Stimulated activated CD4-positive, alpha-beta T cell treated with anti-CD3 and anti-CD28 coated beads, TNF-alpha, amount 100 ng/mL, for 48 hours (primary cell): ENCODE results near the gene TMTC2.

Experiments
- DNase-seq, 3 donors: peaks; one replicate each; pipeline ENCODE4 v3.0.0-alpha.2; 2020; ENCODE audit warnings: low read depth in 3 of 3

The TMTC2 gene

DNA sequence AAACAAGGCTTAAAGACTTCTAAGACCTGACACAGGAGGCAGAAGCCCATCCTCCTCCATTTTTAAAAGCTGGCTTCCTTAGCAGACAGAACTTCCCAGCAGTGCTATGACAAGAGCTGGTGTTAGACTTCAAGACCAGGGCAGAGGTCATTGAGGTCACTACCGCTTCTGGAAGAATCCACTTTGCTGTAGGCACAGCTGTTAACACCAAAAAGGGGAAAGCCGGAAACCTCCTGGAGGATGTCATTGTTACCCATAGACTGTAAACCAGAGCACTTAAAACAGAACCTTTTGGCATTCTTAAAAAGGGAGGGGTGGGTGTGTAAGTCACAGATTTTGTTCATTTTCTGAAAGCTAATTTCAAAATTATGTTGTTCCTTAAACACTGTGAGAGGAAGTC, 445.7 kb downstream of the TMTC2 start:
- DNase-seq: no peak

DNA sequence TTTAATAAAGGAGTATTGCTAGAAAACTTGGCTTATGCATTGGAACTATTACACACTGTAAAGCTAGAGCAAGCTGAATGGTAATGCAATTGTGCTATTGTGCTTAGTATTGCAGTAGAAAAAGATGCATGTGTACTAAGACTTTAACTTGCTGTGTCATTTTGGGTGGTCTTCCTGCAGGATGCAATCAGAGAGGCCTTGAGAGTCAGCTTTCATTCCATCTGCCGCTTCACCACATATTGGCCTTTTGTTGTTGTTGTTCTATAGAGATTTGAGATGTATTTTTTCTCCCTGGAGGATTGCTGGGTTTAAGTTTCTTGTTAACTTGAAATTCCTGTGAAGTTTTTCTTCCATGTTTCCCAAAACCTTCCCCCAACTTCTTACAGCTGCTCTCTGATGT, 449.7 kb downstream of the TMTC2 start:
- no peak for DNase-seq

DNA sequence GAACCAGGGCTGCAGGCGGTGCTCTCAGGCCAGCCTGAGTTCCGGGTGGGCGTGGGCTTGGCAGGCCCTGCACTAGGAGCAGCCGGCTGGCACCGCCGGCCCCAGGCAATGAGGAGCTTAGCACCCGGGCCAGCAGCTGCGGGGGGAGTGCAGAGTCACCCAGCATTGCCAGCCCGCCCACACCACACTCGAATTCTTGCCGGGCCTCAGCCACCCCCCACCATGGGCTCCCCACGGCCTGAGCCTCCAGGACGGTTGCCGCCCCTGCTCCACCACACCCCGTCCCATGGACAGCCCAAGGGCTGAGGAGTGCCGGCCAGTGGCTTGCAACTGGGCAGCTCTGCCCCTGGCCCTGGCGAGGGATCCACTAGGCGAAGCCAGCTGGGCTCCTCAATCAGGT, 453.4 kb downstream of the TMTC2 start:
- DNase-seq: no peak

DNA sequence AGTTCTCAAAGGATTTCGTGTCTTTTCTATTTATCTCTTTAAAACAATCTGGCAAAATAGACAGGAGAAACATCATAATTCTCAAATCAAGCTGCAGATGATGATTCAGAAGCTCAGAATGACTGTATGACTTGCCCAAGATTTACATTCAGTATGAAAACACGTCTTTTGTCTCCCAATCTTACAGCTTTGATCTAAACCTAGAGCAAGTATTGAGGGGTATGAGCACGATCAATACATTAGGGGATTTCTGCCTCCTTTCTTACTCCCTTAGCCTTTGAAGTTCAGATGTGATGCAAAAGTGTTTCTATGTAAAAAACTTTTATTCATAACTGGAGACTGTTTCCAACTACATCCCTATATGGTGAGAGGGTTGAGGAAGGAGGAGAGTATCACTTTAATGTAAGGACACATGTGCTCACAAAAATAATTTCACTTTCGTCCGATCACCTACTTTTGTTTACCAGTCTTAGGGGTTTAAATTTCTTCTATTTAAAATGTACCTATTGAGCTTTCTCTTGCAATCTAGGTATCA, 454.8 kb downstream of the TMTC2 start:
- no peak for DNase-seq

DNA sequence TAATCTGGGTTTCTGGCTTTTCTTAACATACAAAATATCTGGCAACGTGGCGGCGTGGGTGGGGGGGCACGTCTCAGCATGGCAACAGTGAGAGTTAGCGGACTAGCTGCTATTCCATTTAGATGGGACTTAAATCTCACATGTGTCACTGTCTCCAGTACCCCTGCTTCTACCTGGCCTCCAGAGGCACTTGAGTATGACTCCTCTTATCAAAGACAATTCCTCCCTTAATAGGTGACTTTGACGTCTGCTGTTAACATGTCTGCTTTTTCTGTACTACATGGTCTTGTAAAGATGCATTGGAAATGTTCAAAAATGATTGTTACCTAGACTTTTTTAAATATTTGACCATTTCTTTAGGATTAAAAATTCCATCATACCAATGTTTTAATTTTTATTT, 456.2 kb downstream of the TMTC2 start:
- no peak for DNase-seq

DNA sequence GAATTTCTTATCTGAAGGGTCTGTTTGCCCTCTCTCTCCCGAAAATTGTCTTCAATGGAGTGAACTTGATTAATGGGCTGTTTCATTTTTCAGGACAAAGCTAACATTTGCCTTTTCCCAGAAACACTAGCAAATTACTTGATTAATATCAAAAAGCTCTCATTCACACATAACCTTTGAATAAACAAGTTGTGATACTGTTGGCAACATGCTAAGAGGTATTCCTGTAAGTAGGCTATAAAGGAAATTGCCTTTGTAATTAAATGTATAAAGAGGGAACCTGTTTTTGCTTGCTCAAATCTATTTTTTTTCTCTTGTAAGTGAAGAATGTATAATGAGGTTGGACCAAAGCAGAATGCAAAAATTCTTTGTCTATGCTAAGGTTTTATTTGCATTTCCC, 457.2 kb downstream of the TMTC2 start:
- no peak for DNase-seq

DNA sequence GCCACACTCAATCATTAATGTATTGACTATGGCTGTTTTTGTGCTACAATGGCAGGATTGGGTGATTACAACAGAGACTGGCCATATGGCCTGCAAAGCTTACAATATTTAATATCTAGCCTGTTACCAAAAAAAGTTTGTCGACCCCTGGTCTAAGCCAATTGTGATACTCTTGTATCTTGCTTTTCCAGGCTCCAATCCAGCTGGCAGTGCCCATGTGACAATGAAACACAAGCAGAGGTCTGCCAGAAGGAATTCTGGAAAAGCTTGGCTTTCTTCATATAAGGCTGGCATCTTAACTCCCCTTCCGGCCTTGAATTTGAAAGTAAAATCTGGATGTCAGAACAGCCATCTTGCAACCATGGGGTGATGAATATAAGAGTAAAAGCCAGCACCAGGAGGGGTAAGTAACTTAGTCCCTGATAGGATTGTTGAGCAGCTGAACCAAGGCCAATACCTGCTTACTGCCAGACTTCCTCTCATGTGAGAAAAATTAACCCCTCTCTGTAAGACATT, 458.7 kb downstream of the TMTC2 start:
- DNase-seq: no peak

DNA sequence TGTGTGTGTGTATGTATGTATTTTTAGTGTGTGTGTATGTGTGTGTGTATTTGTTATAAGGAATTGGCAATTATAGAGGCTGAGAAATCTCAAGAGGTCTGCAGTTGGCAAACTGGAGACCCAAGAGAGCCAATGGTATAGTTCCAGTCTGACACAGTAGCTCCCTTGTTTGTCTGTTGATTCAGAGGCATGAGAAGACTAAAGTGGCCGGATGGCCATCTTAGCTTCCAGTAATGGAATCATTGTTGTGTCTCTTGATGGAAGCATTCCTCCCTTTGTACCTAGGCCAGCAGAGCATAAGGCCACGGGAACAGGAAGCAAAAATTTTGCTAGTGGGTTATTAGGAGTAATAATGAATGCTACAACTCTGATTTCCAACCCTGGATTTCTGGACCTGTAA, 460.6 kb downstream of the TMTC2 start:
- no peak for DNase-seq

DNA sequence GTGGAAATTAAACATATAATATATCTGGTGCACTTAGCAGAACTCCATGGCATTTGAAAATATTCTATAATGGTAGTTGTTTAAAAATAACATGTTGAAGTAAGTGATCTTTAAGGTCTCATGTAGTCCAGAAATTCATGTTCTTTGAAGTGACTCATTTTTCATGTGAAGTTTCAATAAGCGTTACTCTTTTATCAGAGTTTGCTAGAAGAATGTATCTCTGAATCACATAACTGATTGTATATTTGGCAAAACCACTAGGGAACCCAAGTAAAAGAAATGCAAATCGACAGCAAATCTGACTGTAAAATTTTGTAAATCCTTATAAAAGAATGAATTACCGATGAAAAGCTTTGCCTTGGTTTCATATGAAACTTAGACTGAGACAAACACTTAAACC, 463.3 kb downstream of the TMTC2 start:
- DNase-seq: no peak

DNA sequence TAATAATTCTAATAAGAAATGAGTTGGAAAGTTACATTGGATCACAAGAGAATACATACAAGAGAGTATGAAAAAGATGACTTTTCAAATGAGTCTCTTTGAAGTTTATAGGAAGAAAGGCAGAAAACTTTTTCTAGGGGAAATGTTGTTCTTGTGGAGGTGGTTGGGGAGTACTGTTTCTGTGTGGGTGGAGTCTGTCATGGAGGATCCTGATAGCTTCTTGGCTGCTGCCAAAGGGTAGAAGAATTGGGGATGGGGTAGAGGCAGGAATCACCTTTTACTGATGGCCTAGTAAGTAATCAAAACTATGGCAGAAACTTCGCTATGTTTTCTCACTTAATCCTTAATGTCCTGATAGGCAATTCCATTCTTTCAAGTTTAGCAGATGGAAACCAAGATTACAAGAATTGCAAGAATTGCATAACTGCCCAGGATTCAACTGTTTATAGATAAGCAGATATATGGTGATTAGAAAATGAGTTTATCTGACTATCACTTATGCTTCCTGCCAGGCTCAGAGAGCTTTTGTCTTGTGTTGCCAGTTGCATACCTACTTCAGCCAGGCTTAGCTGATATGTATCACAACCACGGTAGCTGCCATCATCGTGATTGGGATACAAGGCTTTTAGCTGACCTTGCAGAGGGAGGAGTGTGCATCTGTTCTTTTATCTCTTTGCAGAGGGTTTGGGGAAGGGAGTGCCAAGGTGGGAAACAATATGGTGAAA, 463.9 kb downstream of the TMTC2 start:
- DNase-seq: no peak

DNA sequence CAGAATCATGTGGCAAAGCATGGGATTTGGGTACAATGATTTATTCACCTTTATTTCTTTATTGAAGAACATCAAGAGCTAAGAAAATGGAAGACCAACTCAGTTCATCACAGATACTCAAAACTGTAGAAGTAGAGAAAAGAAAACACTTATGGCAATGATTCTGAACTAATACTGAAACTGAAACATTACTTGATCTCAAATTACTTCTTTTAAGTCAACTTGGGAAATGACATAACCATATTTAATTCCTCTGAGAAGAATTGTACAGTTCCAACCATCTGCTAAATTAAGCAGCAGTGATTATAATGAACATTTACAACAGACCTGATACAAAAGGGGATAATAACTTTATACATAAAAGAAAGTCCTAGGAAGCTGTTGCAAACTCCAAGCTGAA, 466.5 kb downstream of the TMTC2 start:
- no peak for DNase-seq

DNA sequence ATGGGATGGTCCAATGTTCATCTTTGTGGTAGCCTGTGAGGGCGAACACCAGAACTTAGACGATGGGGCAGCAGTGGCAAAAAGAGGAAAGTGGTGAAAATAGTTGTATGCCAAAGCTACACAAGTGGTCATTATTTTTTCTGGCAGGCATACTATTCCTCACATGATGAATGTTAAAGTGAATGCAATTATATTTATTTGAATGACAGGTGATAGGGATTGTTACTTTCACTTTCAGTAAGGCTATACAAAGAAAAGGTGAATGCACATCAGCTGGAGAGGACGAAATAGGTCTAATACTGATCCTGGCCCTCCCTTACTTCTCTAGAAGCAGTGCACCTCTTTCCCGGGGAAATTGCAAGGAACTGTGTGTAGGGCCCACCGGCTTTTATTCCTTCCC, 470.1 kb downstream of the TMTC2 start:
- DNase-seq: no peak

DNA sequence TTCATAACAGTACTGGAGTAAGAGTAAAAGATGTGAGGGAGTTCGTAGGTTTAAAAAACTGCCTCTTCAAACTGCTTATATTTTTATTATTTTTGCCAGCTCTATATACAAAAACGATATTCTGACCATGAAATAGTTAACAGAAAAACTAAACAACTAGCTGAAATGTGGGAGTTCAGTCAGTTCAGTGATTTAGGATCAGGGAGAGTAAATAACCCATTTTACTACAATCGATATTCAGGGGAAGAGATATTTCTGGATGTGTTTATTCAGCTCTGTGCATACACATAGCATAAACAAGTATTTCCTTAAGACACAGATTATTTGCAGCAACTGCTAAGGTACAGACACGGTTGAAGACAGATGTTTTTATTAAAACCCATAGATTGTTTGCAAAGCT, 470.9 kb downstream of the TMTC2 start:
- DNase-seq: no peak

DNA sequence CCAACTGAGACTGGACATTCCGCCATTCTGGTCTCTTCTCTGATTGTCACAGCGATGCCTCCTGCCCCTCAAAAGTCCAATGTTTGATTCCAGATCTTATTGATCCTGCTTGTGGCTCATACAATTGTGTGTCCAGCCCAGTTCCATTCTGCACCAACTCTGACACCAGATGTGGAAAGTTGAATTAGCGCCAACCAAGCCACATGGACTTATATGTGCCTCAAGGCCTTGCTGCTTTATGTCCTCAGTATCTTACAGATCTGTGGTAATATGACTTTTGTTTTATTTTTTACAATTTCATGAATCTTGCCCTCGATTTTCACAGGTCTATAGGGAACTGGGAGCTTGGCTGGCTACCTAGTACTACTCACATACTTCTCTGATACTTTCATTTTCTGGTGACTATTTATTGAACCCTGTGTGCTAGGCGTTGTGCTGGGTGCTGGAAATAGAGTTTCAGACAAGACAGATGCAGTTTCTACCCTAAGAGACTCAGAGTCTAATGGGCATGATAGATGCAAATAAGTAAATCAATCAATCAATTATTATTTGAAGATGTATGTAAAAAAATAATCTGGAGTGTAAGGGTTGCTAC, 472.0 kb downstream of the TMTC2 start:
- DNase-seq: no peak

DNA sequence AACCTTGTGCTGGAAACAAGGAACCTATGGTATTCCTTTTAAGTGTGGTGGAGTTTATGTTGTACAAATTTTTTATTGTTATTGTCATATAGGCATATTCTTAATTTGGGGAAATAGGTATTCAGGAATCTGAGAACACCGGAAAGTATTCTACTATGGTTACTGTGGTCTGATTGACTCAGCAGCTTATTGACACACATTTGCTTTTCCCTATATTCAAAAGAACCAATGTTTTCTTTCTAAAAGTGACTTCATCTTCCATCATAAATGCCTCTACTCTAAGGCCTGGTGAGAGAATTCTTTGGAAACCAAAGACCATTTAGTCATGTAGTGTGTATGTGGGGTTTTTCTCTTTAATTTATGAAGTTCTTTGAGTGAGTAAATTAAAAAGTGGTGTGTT, 474.8 kb downstream of the TMTC2 start:
- DNase-seq: no peak

DNA sequence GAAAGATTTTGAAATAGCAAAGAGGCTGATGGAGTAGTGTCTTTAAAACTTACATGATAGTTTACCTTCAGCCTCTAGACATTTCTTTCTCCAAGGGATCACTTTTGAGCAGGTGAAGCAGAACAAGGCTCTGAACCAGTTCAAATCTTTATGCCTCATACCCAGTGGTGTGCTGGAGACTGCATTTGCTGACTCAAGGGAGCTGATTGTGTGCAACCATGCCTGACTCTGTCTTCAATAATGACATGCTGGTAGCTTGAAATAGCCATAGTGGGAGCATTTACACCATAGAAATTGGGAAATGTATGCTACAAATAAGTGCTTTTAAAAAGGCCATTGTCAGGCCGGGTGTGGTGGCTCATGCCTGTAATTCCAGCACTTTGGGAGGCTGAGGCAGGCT, 482.0 kb downstream of the TMTC2 start:
- DNase-seq: no peak

DNA sequence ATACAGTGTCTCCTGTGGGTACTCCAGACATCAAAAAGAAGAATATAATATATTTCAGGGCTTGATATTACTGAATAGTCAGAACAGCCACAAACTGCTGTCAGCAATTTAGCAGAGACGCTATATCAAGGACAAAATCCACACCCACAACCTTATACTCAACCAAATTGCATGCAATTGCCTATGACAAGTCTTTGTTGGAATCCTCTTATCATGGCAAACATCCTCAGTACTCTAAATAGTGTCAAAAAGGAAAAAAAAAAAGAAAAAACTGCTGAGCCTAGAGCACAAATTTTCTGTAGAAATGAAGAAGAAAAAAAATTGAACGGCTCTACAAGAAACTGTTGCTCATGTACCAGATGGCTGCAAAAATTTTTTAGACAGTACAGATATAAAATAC, 485.7 kb downstream of the TMTC2 start:
- DNase-seq: no peak

DNA sequence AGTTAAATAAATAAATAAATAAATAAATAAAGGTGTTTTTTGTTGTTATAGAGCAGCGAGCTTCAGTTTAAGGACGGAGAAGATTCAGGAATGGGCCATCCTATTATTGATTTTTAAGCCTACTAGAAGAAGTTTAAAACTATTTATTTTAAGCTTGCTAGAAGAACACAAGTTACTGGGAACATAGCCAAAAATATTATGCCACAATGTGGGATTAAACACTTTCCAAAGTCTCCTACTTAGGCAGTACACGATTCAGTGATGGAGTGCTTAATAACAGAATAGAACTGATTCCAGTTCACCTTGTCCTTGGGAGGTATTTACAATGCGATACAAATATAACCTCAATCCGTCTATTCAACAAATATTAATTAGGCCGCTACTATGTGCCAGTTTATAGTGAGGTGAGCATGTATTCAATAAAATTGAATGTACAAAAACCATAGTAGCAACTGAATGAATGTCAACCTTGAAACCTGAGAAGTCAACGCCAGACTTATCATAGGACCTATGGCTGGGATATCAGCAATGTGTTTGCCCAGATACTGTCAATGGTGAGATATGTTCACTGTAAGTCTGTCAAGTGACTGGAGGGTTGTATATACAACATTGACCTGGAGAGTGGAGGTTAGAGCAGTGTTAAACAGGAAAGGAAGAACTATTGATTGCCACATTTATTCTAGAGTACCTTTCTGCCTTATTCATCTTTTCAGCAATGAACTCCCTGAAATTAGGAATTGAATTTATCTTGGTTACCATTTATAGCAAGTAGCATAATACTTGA, 486.4 kb downstream of the TMTC2 start:
- DNase-seq: no peak

DNA sequence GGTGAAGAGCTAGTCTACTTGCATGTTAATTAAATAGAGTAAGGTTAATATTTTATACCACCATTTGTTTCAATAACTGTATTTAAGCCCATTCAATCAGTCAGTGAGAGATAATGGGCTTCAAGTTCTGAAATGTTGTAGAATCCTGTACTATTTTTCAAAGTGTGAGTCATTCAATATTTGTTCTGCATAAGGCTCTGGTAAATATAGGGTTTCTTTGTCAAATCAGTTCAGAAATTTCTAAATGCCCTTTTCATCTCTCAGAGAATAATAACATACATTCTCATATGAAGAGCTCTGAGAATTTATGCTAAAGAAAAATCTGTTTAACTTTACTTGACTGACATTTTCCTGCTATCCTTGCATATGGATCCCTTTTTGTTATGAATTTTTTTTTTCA, 493.3 kb downstream of the TMTC2 start:
- no peak for DNase-seq

DNA sequence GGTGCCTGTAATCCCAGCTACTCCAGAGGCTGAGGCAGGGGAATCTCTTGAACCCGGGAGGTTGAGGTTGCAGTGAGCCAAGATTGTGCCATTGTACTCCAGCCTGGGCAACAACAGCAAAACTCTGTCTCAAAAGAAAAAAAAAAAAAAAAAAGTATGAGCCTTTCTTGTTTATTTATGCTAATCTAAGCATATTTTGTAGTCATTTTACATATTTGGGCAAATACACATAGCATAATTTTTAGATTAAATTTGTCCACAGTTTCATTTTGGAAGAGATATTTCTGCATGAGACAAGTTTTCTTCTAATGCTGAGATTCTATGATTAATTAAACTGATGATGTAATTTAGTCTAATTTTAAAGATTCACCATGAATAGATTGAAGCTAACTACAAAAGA, 494.4 kb downstream of the TMTC2 start:
- DNase-seq: no peak

DNA sequence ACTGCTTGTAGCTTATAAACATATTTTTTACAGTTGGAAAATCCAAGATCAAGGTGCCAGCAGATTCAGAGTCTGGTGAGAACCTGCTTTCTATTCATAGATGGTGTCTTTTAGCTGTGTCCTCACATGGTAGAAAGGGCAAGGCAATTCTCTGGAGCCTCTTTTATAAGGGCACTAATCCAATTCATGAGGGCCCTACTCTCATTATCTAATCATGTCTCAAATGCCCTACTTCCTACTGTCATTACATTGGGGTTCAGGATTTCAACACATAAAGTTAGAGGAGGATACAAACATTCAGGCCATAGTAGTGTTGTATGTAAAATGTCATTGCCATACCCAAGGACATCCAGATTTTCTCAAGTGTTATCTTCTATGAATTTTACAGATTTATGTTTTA, 496.4 kb downstream of the TMTC2 start:
- no peak for DNase-seq
